Occipital lobe (tissue), 3 donors: ENCODE results near the gene DMD. TPM values are rescaled to one million over a fixed set of nuclear protein-coding genes. Genes with fewer than 3 reads are reported as not detected.

Experiments
- DNase-seq: peaks from one replicate; lab custom pipeline; 2025; lab: John Stamatoyannopoulos, UW
- small RNA-seq: library from RNA; depleted of rRNA; stranded (forward); fragments of <200 nt; gene quantifications from one replicate; pipeline ENCODE3, GENCODE V24; 2014
- total RNA-seq: library from RNA; depleted of rRNA; stranded (reverse); fragments of >200 nt; gene quantifications from one replicate; pipeline ENCODE4 v1.2.3, GENCODE V29; 2014

Gene DMD
- total RNA-seq, 1 donor from 2014 or later = 78.5 TPM

- no peak for DNase-seq
Observed at GRCh38 chrX:31071262-31071661, 2140.1 kb downstream of the DMD start.

DNA sequence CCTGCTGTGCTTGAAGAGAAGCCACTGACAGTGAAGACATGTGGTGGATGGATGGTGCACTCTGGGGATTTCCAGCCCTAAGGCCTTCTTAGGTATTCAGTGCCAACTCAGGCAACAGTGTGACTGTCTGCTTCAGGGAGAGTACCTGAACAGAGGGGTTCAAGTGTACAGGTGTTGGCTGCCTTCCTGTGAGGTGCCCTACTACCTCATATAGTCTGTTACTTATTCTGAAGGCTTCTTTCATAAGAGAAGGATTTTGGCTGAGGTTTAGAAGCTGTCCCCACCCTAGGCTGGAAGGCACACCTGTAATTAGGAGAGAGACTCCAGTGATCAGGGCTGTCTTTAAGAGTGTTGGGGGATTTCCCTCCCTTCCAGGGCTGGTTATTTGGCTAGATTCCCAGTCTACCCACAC, 2141.3 kb downstream of the DMD start:
- no peak for DNase-seq

Small RNA genes within 50 kb of the gene (small RNA-seq; reads per million reads assigned to genes)
- not detected for gene MIR3915
- gene MIR548F5 = not detected
- gene RNA5SP501 = not detected
- not detected for gene RNU6-894P
